GM12878 (cell line): Measurements from ENCODE around the gene TIA1. TPM values are rescaled to one million over a fixed set of nuclear protein-coding genes. Genes with fewer than 3 reads are reported as not detected.

Experiments
- ATAC-seq: fragments of 200-7000 bp; cut with Tn5 transposase; 3 replicates; pipeline ENCODE4 v1.9.1; 2020; ENCODE audit warnings: mild to moderate bottlenecking, moderate library complexity
- BruUV-seq: library from RNA; stranded (reverse); fragments of 400-500 nt; replicated peaks from 2 replicates; lab custom pipeline; 2021; lab: Mats Ljungman, UMichigan
- CTCF ChIA-PET: fragments of 300-600 bp; sonication (Branson Sonifier 250); formaldehyde crosslinking; extraction: SDS; loops from one replicate; lab custom pipeline; 2021; ENCODE audit warnings: inconsistent platforms; lab: Yijun Ruan, JAX
- POLR2A ChIA-PET: fragments of 350-600 bp; formaldehyde crosslinking; extraction: SDS; loops from one replicate; lab custom pipeline; 2021; ENCODE audit warnings: inconsistent platforms; lab: Charles Lee
- RAD21 ChIA-PET: fragments of 300-600 bp; sonication (Branson Sonifier 250); formaldehyde crosslinking; loops from one replicate; lab custom pipeline; 2023; ENCODE audit warnings: antibody characterized with exemption; ENCODE audit not compliant: unreplicated experiment; lab: Charles Lee
- SMC1A ChIA-PET: fragments of 300-600 bp; sonication (Branson Sonifier 250); formaldehyde crosslinking; loops from one replicate; lab custom pipeline; 2023; ENCODE audit not compliant: unreplicated experiment, uncharacterized antibody; lab: Charles Lee
- DNase-seq: peaks from one replicate; pipeline ENCODE4 v3.0.0-alpha.2; 2011; ENCODE audit warnings: low read depth, low spot score
- FAIRE-seq: peaks from 3 replicates; lab custom pipeline; 2011; peaks lifted over from hg19 to GRCh38; lab: Jason Lieb, UNC
- H2AFZ ChIP-seq: 2 replicates; pipeline ENCODE4 v1.6.0; 2011; ENCODE audit warnings: low read depth, low read length, control low read depth; ENCODE audit not compliant: control insufficient read depth
- H3K27ac ChIP-seq: 2 replicates; pipeline ENCODE4 v1.5.1; 2011; ENCODE audit warnings: control low read depth; ENCODE audit not compliant: control insufficient read depth, insufficient read depth
- H3K27me3 ChIP-seq, 2 experiments: replicated peaks in 1 of 2; 2 replicates each; pipeline versions ENCODE4 v1.6.0 to v1.6.1; 2011; ENCODE audit warnings: low read length in 1 of 2; ENCODE audit not compliant: control insufficient read depth in 2 of 2, insufficient read depth in 2 of 2
- H3K36me3 ChIP-seq, 2 experiments: 2 replicates each; pipeline ENCODE4 v1.5.1; 2011; ENCODE audit warnings: low read length in 1 of 2; ENCODE audit not compliant: control insufficient read depth in 2 of 2, insufficient read depth in 2 of 2
- H3K4me1 ChIP-seq: 2 replicates; pipeline ENCODE4 v1.6.1; 2011; ENCODE audit warnings: mild to moderate bottlenecking, low read length, moderate library complexity, mixed read lengths; ENCODE audit not compliant: control insufficient read depth, insufficient read depth
- H3K4me2 ChIP-seq: 2 replicates; pipeline ENCODE4 v1.6.0; 2011; ENCODE audit warnings: control low read depth; ENCODE audit not compliant: control insufficient read depth, insufficient read depth
- H3K4me3 ChIP-seq: fragments of 200-600 bp; sonication (generic); 2 replicates; pipeline ENCODE4 v1.5.1; 2016
- H3K79me2 ChIP-seq: 2 replicates; pipeline ENCODE4 v1.6.0; 2011; ENCODE audit warnings: low read length; ENCODE audit not compliant: control insufficient read depth, insufficient read depth
- H3K9ac ChIP-seq: 2 replicates; pipeline ENCODE4 v1.8.0; 2011; ENCODE audit warnings: low read length, control low read depth, mixed read lengths; ENCODE audit not compliant: control insufficient read depth, insufficient read depth
- H3K9me3 ChIP-seq: replicated peaks from 3 replicates; pipeline ENCODE4 v1.5.1; 2011; ENCODE audit warnings: mild to moderate bottlenecking, low read length; ENCODE audit not compliant: control insufficient read depth, insufficient read depth
- H4K20me1 ChIP-seq: 2 replicates; pipeline ENCODE4 v1.6.0; 2011; ENCODE audit not compliant: control insufficient read depth, insufficient read depth
- BRCA1 ChIP-seq: IDR thresholded peaks from 2 replicates; pipeline ENCODE4 v1.6.1; 2011; ENCODE audit warnings: low read depth, low read length, improper control_type of control experiment
- CBX3 ChIP-seq: fragments of 200-600 bp; sonication (generic); IDR thresholded peaks from 2 replicates; pipeline ENCODE4 v1.6.1; 2016; ENCODE audit warnings: low read depth, borderline replicate concordance
- ESRRA ChIP-seq: IDR thresholded peaks from 2 replicates; pipeline ENCODE4 v1.6.1; 2012; ENCODE audit warnings: mild to moderate bottlenecking, low read length, improper control_type of control experiment
- EZH2 ChIP-seq: IDR thresholded peaks from 2 replicates; pipeline ENCODE4 v1.6.1; 2012; ENCODE audit warnings: low read depth, mild to moderate bottlenecking, control low read depth, inconsistent platforms, low read length, borderline replicate concordance; ENCODE audit not compliant: control insufficient read depth
- HDAC2 ChIP-seq: fragments of 200-600 bp; sonication (generic); IDR thresholded peaks from 2 replicates; pipeline ENCODE4 v1.6.1; 2017
- MXI1 ChIP-seq: fragments of 150-350 bp; IDR thresholded peaks from 2 replicates; pipeline ENCODE4 v1.6.1; 2011; ENCODE audit warnings: low read depth, mild to moderate bottlenecking, inconsistent platforms, low read length, improper control_type of control experiment
- PAX5 ChIP-seq: IDR thresholded peaks from 2 replicates; pipeline ENCODE4 v1.6.1; 2011; ENCODE audit warnings: low read depth, low read length, borderline replicate concordance
- RB1 ChIP-seq: fragments of 450-650 bp; formaldehyde crosslinking; IDR thresholded peaks from 2 replicates; pipeline ENCODE4 v1.6.1; 2017; ENCODE audit warnings: mild to moderate bottlenecking, borderline replicate concordance
- SPI1 ChIP-seq: IDR thresholded peaks from 2 replicates; pipeline ENCODE4 v1.6.1; 2011; ENCODE audit warnings: low read depth, mild to moderate bottlenecking, low read length, moderate library complexity, borderline replicate concordance; ENCODE audit not compliant: insufficient read depth
- STAT3 ChIP-seq: IDR thresholded peaks from 2 replicates; pipeline ENCODE4 v1.6.1; 2011; ENCODE audit warnings: low read depth, low read length, improper control_type of control experiment
- WGBS: methylation state at CpG from one replicate; pipeline ENCODE4 v1.1.6; 2016; ENCODE audit warnings: low lambda C conversion rate; ENCODE audit not compliant: insufficient replicate concordance, insufficient coverage; ENCODE audit errors: missing lambda C conversion rate; 5-methylcytosine and 5-hydroxymethylcytosine counted together
- in situ Hi-C: fragments of 300-500 bp; cut with MboI; formaldehyde crosslinking; loops from 9 replicates; pipeline ENCODE4 v1.14.3; 2018; ENCODE audit warnings: mixed read lengths
- intact Hi-C: fragments of 100-400 bp; cut with micrococcal nuclease; formaldehyde crosslinking; loops from one replicate; pipeline ENCODE4 v1.14.2; 2022; ENCODE audit not compliant: unreplicated experiment
- polyA plus RNA-seq, 11 experiments: library from polyadenylated mRNA; depleted of rRNA in 4 of 11; unstranded in 6 of 11; stranded (reverse) in 5 of 11; fragments of >200 nt; fragmentation: Nextera tagmentation in 4 of 11; fragmentation: Illumina TruSeq in 1 of 11; extraction: Ambion mirVana in 4 of 11; extraction: Trizol in 1 of 11; gene quantifications; 1 replicate in 1 of 11; 2 replicates in 10 of 11; pipeline versions ENCODE4 v1.2.1 to v1.2.3, GENCODE V29; 2011 to 2016; ENCODE audit warnings: inconsistent platforms in 2 of 11, missing spikeins in 2 of 11, low read depth in 1 of 11
- total RNA-seq, 4 experiments: library from RNA; depleted of rRNA in 3 of 4; stranded (reverse); fragments of >200 nt in 3 of 4; fragmentation: Illumina TruSeq in 1 of 4; extraction: Trizol in 1 of 4; gene quantifications; 2 replicates each; pipeline versions ENCODE4 v1.2.1 to v1.2.3, GENCODE V29; 2013 to 2021
- TF ChIP-seq, protein P1 (sequence below): fragments of 450-650 bp; conservative IDR thresholded peaks from 2 replicates; pipeline ENCODE4 v1.6.1; 2017; ENCODE audit warnings: mild to moderate bottlenecking, moderate library complexity
- TF ChIP-seq, protein P2 (sequence below): IDR thresholded peaks from 2 replicates; pipeline ENCODE4 v1.6.1; 2011; ENCODE audit warnings: low read depth, mild to moderate bottlenecking, low read length, moderate library complexity, borderline replicate concordance; ENCODE audit errors: extremely low read depth

The TIA1 gene
- total and polyA plus RNA-seq, 10 of the 15 experiments (the other 5 are each of a cell fraction or from before 2014, with no cell fraction given): 21.5 to 155 (median 67.0) TPM

DNA sequence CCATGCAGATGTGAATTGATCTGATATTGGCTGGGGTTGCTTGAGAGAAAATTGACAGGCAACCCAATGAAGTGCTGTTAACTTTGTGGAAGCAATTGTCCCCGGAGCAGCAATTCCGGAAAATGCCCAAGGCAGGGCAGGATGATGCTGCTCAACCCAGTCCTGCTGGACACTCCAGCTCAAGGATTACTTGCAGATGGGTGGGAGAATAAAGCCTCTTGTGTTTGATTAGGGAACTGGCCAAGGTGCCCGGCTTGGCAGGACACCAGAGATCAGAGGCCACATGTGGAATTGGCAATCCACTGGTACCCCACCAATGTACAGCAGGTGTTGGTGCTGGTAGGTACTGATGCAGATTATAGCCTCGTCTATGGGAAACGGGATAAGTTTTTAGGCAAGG is 45.3 kb downstream of the TIA1 start:
- no peak overlapping the region for H3K4me2 ChIP-seq
- ChIA-PET SMC1A (no interaction called here), POLR2A (interaction anchor here (0.5 kb wide), 1 partner anchor 91 kb away, joined by 3 read pairs; the partner anchor contains the start of gene SNRPG), RAD21 (no interaction called here)
- no peak overlapping the region for H3K4me3 ChIP-seq
- no peak overlapping the region for H3K9ac ChIP-seq
- ATAC-seq: no peak
- no peak for DNase-seq
- H4K20me1 ChIP-seq: no peaks in the 10 kb centered on the region
- H3K36me3 ChIP-seq: no peaks in the 10 kb centered on the region; a peak in 1 of 4 replicates
- H3K27ac ChIP-seq: no peak overlapping the region
- no peak overlapping the region for H2AFZ ChIP-seq
- TF ChIP-seq RB1 (no peak), BRCA1 (no peak), EZH2 (no peak), PAX5 (no peak), MXI1 (no peak), STAT3 (no peak), HDAC2 (no peak), CBX3 (no peak), SPI1 (no peak), ESRRA (no peak)
- TF ChIP-seq, protein P1, sequence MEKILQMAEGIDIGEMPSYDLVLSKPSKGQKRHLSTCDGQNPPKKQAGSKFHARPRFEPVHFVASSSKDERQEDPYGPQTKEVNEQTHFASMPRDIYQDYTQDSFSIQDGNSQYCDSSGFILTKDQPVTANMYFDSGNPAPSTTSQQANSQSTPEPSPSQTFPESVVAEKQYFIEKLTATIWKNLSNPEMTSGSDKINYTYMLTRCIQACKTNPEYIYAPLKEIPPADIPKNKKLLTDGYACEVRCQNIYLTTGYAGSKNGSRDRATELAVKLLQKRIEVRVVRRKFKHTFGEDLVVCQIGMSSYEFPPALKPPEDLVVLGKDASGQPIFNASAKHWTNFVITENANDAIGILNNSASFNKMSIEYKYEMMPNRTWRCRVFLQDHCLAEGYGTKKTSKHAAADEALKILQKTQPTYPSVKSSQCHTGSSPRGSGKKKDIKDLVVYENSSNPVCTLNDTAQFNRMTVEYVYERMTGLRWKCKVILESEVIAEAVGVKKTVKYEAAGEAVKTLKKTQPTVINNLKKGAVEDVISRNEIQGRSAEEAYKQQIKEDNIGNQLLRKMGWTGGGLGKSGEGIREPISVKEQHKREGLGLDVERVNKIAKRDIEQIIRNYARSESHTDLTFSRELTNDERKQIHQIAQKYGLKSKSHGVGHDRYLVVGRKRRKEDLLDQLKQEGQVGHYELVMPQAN: no peak
- TF ChIP-seq, protein P2, sequence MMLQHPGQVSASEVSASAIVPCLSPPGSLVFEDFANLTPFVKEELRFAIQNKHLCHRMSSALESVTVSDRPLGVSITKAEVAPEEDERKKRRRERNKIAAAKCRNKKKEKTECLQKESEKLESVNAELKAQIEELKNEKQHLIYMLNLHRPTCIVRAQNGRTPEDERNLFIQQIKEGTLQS: no peak
- TF ChIP-seq, all 136 proteins: peak for 0
- no peak for FAIRE-seq
- H3K27me3 ChIP-seq: no peaks in the 10 kb centered on the region
- H3K4me1 ChIP-seq: no peaks in the 10 kb centered on the region
- CTCF ChIA-PET: interaction anchor here (1.0 kb wide), 1 partner anchor 12 kb away, joined by 3 read pairs; the partner anchor contains the start of gene C2orf42
- intact Hi-C loops: no loop called here
- in situ Hi-C loops: no loop called here
- no peaks in the 10 kb centered on the region for H3K79me2 ChIP-seq
- 58% methylated on average over 5 of the region's 5 CpGs for WGBS
- no TSS peak for BruUV-seq
- H3K9me3 ChIP-seq: no peaks in the 10 kb centered on the region; the same call in 2 of the 3 replicates
